H9 (cell line): ENCODE measurements around the gene SRSF4. TPM values are rescaled to one million over a fixed set of nuclear protein-coding genes. Genes with fewer than 3 reads are reported as not detected.

Experiments
- DNase-seq: peaks from one replicate; pipeline ENCODE4 v3.0.0-alpha.2; 2017
- H2AFZ ChIP-seq: one replicate; pipeline ENCODE4 v1.6.1; 2013; ENCODE audit warnings: mild to moderate bottlenecking, low read length, control low read depth, moderate library complexity
- H2AK5ac ChIP-seq: 2 replicates; pipeline ENCODE4 v1.6.1; 2013; ENCODE audit warnings: low read length, control low read depth, mixed read lengths; ENCODE audit not compliant: insufficient read length
- H2BK120ac ChIP-seq: one replicate; pipeline ENCODE4 v1.6.1; 2013; ENCODE audit warnings: low read depth, mild to moderate bottlenecking, low read length, control low read depth, inconsistent platforms; ENCODE audit not compliant: poor library complexity, severe bottlenecking
- H2BK12ac ChIP-seq: 2 replicates; pipeline ENCODE4 v1.6.1; 2013; ENCODE audit warnings: low read length, control low read depth, mixed read lengths, low read depth; ENCODE audit not compliant: insufficient read length
- H2BK15ac ChIP-seq: 2 replicates; pipeline ENCODE4 v1.6.1; 2013; ENCODE audit warnings: low read depth, low read length, control low read depth
- H2BK20ac ChIP-seq: one replicate; pipeline ENCODE4 v1.6.1; 2013; ENCODE audit warnings: low read depth, mild to moderate bottlenecking, low read length, control low read depth, inconsistent platforms; ENCODE audit not compliant: poor library complexity, severe bottlenecking
- H2BK5ac ChIP-seq: 2 replicates; pipeline ENCODE4 v1.6.1; 2013; ENCODE audit warnings: low read length, control low read depth, mixed read lengths; ENCODE audit not compliant: insufficient read length
- H3K14ac ChIP-seq: 2 replicates; pipeline ENCODE4 v1.6.1; 2013; ENCODE audit warnings: low read length, control low read depth; ENCODE audit not compliant: insufficient read depth
- H3K18ac ChIP-seq: 2 replicates; pipeline ENCODE4 v1.6.1; 2013; ENCODE audit warnings: low read depth, mild to moderate bottlenecking, mixed read lengths, low read length, control low read depth; ENCODE audit not compliant: insufficient read length
- H3K23ac ChIP-seq: 2 replicates; pipeline ENCODE4 v1.6.1; 2013; ENCODE audit warnings: low read length, control low read depth, mixed read lengths, low read depth; ENCODE audit not compliant: insufficient read length
- H3K23me2 ChIP-seq: 2 replicates; pipeline ENCODE4 v1.6.1; 2013; ENCODE audit warnings: low read depth, mild to moderate bottlenecking, mixed read lengths, low read length, control low read depth; ENCODE audit not compliant: insufficient read length, poor library complexity, severe bottlenecking
- H3K27ac ChIP-seq: 2 replicates; pipeline ENCODE4 v1.5.1; 2013; ENCODE audit warnings: low read length, control low read depth, mixed read lengths, low read depth; ENCODE audit not compliant: insufficient read length
- H3K27me3 ChIP-seq: 2 replicates; pipeline ENCODE4 v1.6.1; 2013; ENCODE audit warnings: low read length, control low read depth, inconsistent platforms; ENCODE audit not compliant: insufficient read depth
- H3K4ac ChIP-seq: 2 replicates; pipeline ENCODE4 v1.6.1; 2013; ENCODE audit warnings: low read depth, mild to moderate bottlenecking, control low read depth, inconsistent platforms, low read length, moderate library complexity
- H3K4me1 ChIP-seq: 2 replicates; pipeline ENCODE4 v1.6.1; 2013; ENCODE audit warnings: low read length, control low read depth, inconsistent platforms; ENCODE audit not compliant: insufficient read depth
- H3K4me2 ChIP-seq: 2 replicates; pipeline ENCODE4 v1.6.1; 2013; ENCODE audit warnings: low read length, control low read depth, mixed read lengths; ENCODE audit not compliant: insufficient read length, insufficient read depth
- H3K56ac ChIP-seq: 2 replicates; pipeline ENCODE4 v1.6.1; 2013; ENCODE audit warnings: low read depth, mild to moderate bottlenecking, mixed read lengths, low read length, control low read depth; ENCODE audit not compliant: insufficient read length
- H3K79me1 ChIP-seq: 2 replicates; pipeline ENCODE4 v1.6.1; 2013; ENCODE audit warnings: low read depth, mild to moderate bottlenecking, moderate library complexity, low read length, control low read depth, inconsistent platforms; ENCODE audit not compliant: insufficient read depth, poor library complexity, severe bottlenecking
- H3K79me2 ChIP-seq: 2 replicates; pipeline ENCODE4 v1.6.1; 2013; ENCODE audit warnings: low read length, control low read depth, inconsistent platforms; ENCODE audit not compliant: insufficient read depth
- H3K9ac ChIP-seq: 2 replicates; pipeline ENCODE4 v1.6.1; 2013; ENCODE audit warnings: low read length, control low read depth, mixed read lengths; ENCODE audit not compliant: insufficient read length; ENCODE audit errors: extremely low read depth
- H3K9me3 ChIP-seq: one replicate; pipeline ENCODE4 v1.6.1; 2013; ENCODE audit warnings: low read depth, low read length, inconsistent platforms; ENCODE audit not compliant: control insufficient read depth
- H3T11ph ChIP-seq: one replicate; pipeline ENCODE4 v1.6.1; 2013; ENCODE audit warnings: mild to moderate bottlenecking, low read length, control low read depth, inconsistent platforms
- H4K20me1 ChIP-seq: one replicate; pipeline ENCODE4 v1.6.1; 2013; ENCODE audit not compliant: control insufficient read depth, insufficient read length, insufficient read depth
- H4K5ac ChIP-seq: 2 replicates; pipeline ENCODE4 v1.6.1; 2013; ENCODE audit warnings: low read depth, mild to moderate bottlenecking, mixed read lengths, low read length, control low read depth; ENCODE audit not compliant: insufficient read length
- H4K8ac ChIP-seq: replicated peaks from 2 replicates; pipeline ENCODE4 v1.6.1; 2013; ENCODE audit warnings: low read length, control low read depth, mixed read lengths, low read depth; ENCODE audit not compliant: insufficient read length
- H4K91ac ChIP-seq: 2 replicates; pipeline ENCODE4 v1.6.1; 2013; ENCODE audit warnings: low read depth, mild to moderate bottlenecking, moderate library complexity, mixed read lengths, low read length, control low read depth; ENCODE audit not compliant: insufficient read length
- H3K27ac Mint-ChIP-seq, 3 experiments: 2 replicates in 2 of 3; 3 replicates in 1 of 3; pipeline ENCODE4 v1.8.0; 2020 to 2021; ENCODE audit warnings: mixed read lengths in 3 of 3, mild to moderate bottlenecking in 1 of 3, moderate library complexity in 1 of 3
- H3K27me3 Mint-ChIP-seq: 2 replicates; pipeline ENCODE4 v1.8.0; 2021; ENCODE audit warnings: low read depth, mild to moderate bottlenecking, moderate library complexity, mixed read lengths
- H3K36me3 Mint-ChIP-seq, 3 experiments: 2 replicates in 2 of 3; 3 replicates in 1 of 3; pipeline ENCODE4 v1.8.0; 2020 to 2021; ENCODE audit warnings: low read depth in 3 of 3, mixed read lengths in 3 of 3; ENCODE audit not compliant: insufficient read depth in 1 of 3
- H3K4me1 Mint-ChIP-seq, 2 experiments: 2 replicates each; pipeline ENCODE4 v1.8.0; 2020; ENCODE audit warnings: mixed read lengths in 2 of 2
- H3K4me3 Mint-ChIP-seq, 2 experiments: 2 replicates in 1 of 2; 3 replicates in 1 of 2; pipeline ENCODE4 v1.8.0; 2020 to 2021; ENCODE audit warnings: mild to moderate bottlenecking in 2 of 2, mixed read lengths in 2 of 2, moderate library complexity in 1 of 2
- H3K9me3 Mint-ChIP-seq, 2 experiments: 2 replicates in 1 of 2; 3 replicates in 1 of 2; pipeline ENCODE4 v1.8.0; 2020; ENCODE audit warnings: mild to moderate bottlenecking in 2 of 2, mixed read lengths in 2 of 2, moderate library complexity in 1 of 2
- WGBS: extraction: QIAGEN DNeasy Blood & Tissue Kit; methylation state at CpG from one replicate; pipeline ENCODE4 v1.1.7; 2013; ENCODE audit warnings: missing lambda C conversion rate, low lambda C conversion rate, mixed read lengths; ENCODE audit not compliant: insufficient read length; ENCODE audit errors: extremely low coverage; 5-methylcytosine and 5-hydroxymethylcytosine counted together
- total RNA-seq: library from RNA; stranded (reverse); gene quantifications from 2 replicates; pipeline ENCODE4 v1.2.1, GENCODE V29; 2021
- TF ChIP-seq, protein P1 (sequence below): fragments of 200-600 bp; sonication (generic); conservative IDR thresholded peaks from 3 replicates; pipeline ENCODE4 v1.8.0; 2021; ENCODE audit warnings: antibody characterized with exemption, mild to moderate bottlenecking

The SRSF4 gene
- total RNA-seq, 1 experiment from 2014 or later, result 90.6 TPM

DNA sequence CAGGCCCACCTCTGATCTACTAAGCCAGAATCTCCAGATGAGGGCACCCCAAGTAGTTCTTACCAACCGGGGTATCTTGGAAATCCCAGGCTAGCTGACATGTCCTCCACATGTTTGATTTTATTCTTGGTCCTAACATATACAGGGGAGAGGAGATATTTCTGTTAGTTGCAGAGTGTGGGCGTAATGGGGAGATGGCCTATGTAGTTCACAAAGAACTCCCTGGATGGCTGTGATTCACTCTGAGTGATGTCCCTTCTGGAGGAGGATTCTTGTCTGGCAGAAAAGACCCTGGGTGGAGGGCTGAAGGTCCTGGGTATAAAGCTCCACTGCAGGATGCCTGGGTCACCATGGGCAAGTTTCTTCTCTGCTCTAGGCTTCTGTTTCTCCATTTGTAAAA is 35.9 kb upstream of the SRSF4 start:
- no peak overlapping the region for H3K4me3 Mint-ChIP-seq
- peaks cover 7 to 45% (median 43%) of the 10 kb centered on the region in 3 experiments; a peak in 6 of 7 replicates for H3K36me3 Mint-ChIP-seq
- no peak overlapping the region; a peak in 1 of 7 replicates for H3K27ac Mint-ChIP-seq
- H2AFZ ChIP-seq, result no peak overlapping the region
- H3K9ac ChIP-seq, result no peak overlapping the region
- no peak overlapping the region for H2BK5ac ChIP-seq
- no peak overlapping the region for H4K8ac ChIP-seq
- H3K18ac ChIP-seq, result no peak overlapping the region
- H2BK120ac ChIP-seq, result no peak overlapping the region
- H3K79me1 ChIP-seq, result no peaks in the 10 kb centered on the region
- H4K5ac ChIP-seq, result no peak overlapping the region
- no peaks in the 10 kb centered on the region for H3K27me3 ChIP-seq
- H3K4me2 ChIP-seq, result no peak overlapping the region
- H3K14ac ChIP-seq, result no peak overlapping the region
- no peaks in the 10 kb centered on the region for H3K27me3 Mint-ChIP-seq
- no peaks in the 10 kb centered on the region for H4K20me1 ChIP-seq
- H3K23ac ChIP-seq, result no peak overlapping the region
- no peak overlapping the region for H3T11ph ChIP-seq
- H3K9me3 ChIP-seq, result no peaks in the 10 kb centered on the region
- no peaks in the 10 kb centered on the region; a peak in 1 of 5 replicates for H3K9me3 Mint-ChIP-seq
- H4K91ac ChIP-seq, result no peak overlapping the region
- H2AK5ac ChIP-seq, result no peak overlapping the region
- H3K56ac ChIP-seq, result no peak overlapping the region
- H3K23me2 ChIP-seq, result no peaks in the 10 kb centered on the region
- H2BK20ac ChIP-seq, result no peak overlapping the region
- peaks cover 15 to 26% of the 10 kb centered on the region in 2 experiments for H3K4me1 Mint-ChIP-seq
- H2BK12ac ChIP-seq, result no peak overlapping the region
- TF ChIP-seq, protein P1, sequence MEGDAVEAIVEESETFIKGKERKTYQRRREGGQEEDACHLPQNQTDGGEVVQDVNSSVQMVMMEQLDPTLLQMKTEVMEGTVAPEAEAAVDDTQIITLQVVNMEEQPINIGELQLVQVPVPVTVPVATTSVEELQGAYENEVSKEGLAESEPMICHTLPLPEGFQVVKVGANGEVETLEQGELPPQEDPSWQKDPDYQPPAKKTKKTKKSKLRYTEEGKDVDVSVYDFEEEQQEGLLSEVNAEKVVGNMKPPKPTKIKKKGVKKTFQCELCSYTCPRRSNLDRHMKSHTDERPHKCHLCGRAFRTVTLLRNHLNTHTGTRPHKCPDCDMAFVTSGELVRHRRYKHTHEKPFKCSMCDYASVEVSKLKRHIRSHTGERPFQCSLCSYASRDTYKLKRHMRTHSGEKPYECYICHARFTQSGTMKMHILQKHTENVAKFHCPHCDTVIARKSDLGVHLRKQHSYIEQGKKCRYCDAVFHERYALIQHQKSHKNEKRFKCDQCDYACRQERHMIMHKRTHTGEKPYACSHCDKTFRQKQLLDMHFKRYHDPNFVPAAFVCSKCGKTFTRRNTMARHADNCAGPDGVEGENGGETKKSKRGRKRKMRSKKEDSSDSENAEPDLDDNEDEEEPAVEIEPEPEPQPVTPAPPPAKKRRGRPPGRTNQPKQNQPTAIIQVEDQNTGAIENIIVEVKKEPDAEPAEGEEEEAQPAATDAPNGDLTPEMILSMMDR, result no peak
- H2BK15ac ChIP-seq, result no peak overlapping the region
- H3K4ac ChIP-seq, result no peak overlapping the region
- WGBS, result no CpG with 5 or more reads among the region's 2 CpGs
- H3K4me1 ChIP-seq, result no peaks in the 10 kb centered on the region
- no peak overlapping the region for H3K27ac ChIP-seq
- no peak for DNase-seq
- H3K79me2 ChIP-seq, result no peaks in the 10 kb centered on the region
